Pancreas (tissue), 10 donors: Measurements from ENCODE around the gene ROBO4. TPM values are rescaled to one million over a fixed set of nuclear protein-coding genes. Genes with fewer than 3 reads are reported as not detected.

Experiments used
- ATAC-seq, 4 donors: fragments of 200-7000 bp; cut with Tn5 transposase; one replicate each; pipeline versions ENCODE4 v1.8.0 to v1.9.1; 2020; ENCODE audit warnings: mild to moderate bottlenecking in 4 of 4, moderate library complexity in 4 of 4
- DNase-seq, 6 donors: peaks; one replicate each; pipeline ENCODE4 v3.0.0-alpha.2; 2020
- FAIRE-seq: peaks from 2 replicates; lab custom pipeline; 2012; peaks lifted over from hg19 to GRCh38; lab: Jason Lieb, UNC
- H3K27ac ChIP-seq, 4 donors: fragments of 200-600 bp; sonication (generic); 1 replicate in 3 of 4; 2 replicates in 1 of 4; pipeline versions ENCODE4 v1.5.0 to v1.8.0; 2020
- H3K27me3 ChIP-seq, 4 donors: fragments of 200-600 bp; one replicate each; pipeline ENCODE4 v1.8.0; 2021
- H3K36me3 ChIP-seq, 3 donors: fragments of 200-600 bp; sonication (generic) in 1 of 3; one replicate each; pipeline versions ENCODE4 v1.5.0 to v1.8.0; 2020 to 2021
- H3K4me1 ChIP-seq, 3 donors: fragments of 200-600 bp; one replicate each; pipeline ENCODE4 v1.8.0; 2021
- H3K4me3 ChIP-seq, 4 donors: fragments of 200-600 bp; sonication (generic) in 2 of 4; one replicate each; pipeline versions ENCODE4 v1.5.0 to v1.8.0; 2020 to 2021
- H3K9me3 ChIP-seq, 4 donors: fragments of 200-600 bp; one replicate each; pipeline ENCODE4 v1.8.0; 2021
- CTCF ChIP-seq, 4 donors: fragments of 200-600 bp; sonication (generic) in 3 of 4; IDR thresholded peaks; one replicate each; pipeline versions ENCODE4 v1.5.0 to v1.8.0; 2021; ENCODE audit warnings: antibody characterized with exemption in 4 of 4
- WGBS, 2 donors: extraction: QIAGEN DNeasy Blood & Tissue Kit; methylation state at CpG; one replicate each; pipeline ENCODE4 v1.1.7; 2013; 5-methylcytosine and 5-hydroxymethylcytosine counted together
- intact Hi-C, 3 donors: fragments of 100-400 bp; cut with DNase I; formaldehyde crosslinking; loops; one replicate each; pipeline versions ENCODE4 v1.11.1 to v1.14.2; 2022
- polyA plus RNA-seq, 2 donors: library from polyadenylated mRNA; stranded (reverse); fragments of 200-250 nt; gene quantifications; one replicate each; pipeline ENCODE4 v1.2.3, GENCODE V29; 2013
- total RNA-seq, 6 donors: library from RNA; stranded (reverse); fragmentation: NEBNext Ultra II Directional in 4 of 6; extraction: Animal tissue kit (Norgen Biotek cat#: 25700) in 4 of 6; gene quantifications; one replicate each; pipeline versions ENCODE4 v1.2.1 to v1.2.4, GENCODE V29; 2021 to 2023
- donor health status: healthy with polysubstance abuse.
- donor health status: DM: no; HTN: no; CAD: no; lungs with moderate emphysema.
- donor health status: DM: no; HTN: no; CAD: no.
- donor health status: control.
- donor health status: control.
- donor health status: Bipolar disorder and iron deficiency.
- donor health status: DM: yes; HTN: yes; CAD: no.
- donor health status: DM: no; HTN: no; CAD: no.
- donor health status: DM: no; HTN: no; CAD: no.
- donor health status: DM: yes; HTN: yes; CAD: no.

ROBO4 gene
- total and polyA plus RNA-seq, 8 donors: 2.3 to 9.8 (median 3.8) TPM

- Histone ChIP-seq H3K4me1 (peaks cover 0 to 5% (median 0%) of the 10 kb centered on the region in 3 donors), H3K9me3 (no peaks in the 10 kb centered on the region), H3K4me3 (peak overlapping the region in 3 of 4 donors; percentile 42 to 79 (median 47)), H3K27me3 (no peaks in the 10 kb centered on the region), H3K27ac (peak overlapping the region in 2 of 4 donors; percentile 71 to 81), H3K36me3 (no peaks in the 10 kb centered on the region)
- WGBS, 2 donors: 33 to 35% methylated on average over 30 of the region's 30 CpGs
- no peak for FAIRE-seq
- TF ChIP-seq CTCF (IDR thresholded peaks at IDR 0.05): no peak
- intact Hi-C loops: no loop called here
- no peak for DNase-seq
- ATAC-seq: no peak
Observed at GRCh38 chr11:124876818-124877630, 20.6 kb downstream of the ROBO4 start.

GRCh38 chr11:124875943-124876817, 21.5 kb downstream of the ROBO4 start:
- Histone ChIP-seq H3K9me3 (no peaks in the 10 kb centered on the region), H3K36me3 (no peaks in the 10 kb centered on the region), H3K4me3 (peak overlapping the region; percentile 35 to 79 (median 44)), H3K4me1 (peaks cover 0 to 5% (median 0%) of the 10 kb centered on the region in 3 donors), H3K27ac (peak overlapping the region; percentile 55 to 81 (median 72)), H3K27me3 (no peaks in the 10 kb centered on the region)
- 1 to 2% methylated on average over 63 to 69 of the region's 69 CpGs for WGBS, 2 donors
- peak; percentile 48 to 69 (median 58) for TF ChIP-seq CTCF (IDR thresholded peaks at IDR 0.05)
- intact Hi-C loops: no loop called here
- peak; percentile 74 to 92 (median 83) for DNase-seq
- ATAC-seq: peak; percentile 97
- FAIRE-seq: no peak

- WGBS, 2 donors: 48 to 51% methylated on average over 3 of the region's 3 CpGs
- FAIRE-seq (no peak), ATAC-seq (no peak), DNase-seq (no peak)
- no peaks in the 10 kb centered on the region for H3K36me3 ChIP-seq
- peak overlapping the region in 1 of 4 donors; percentile 79 for H3K4me3 ChIP-seq
- peaks cover 0 to 5% (median 0%) of the 10 kb centered on the region in 3 donors for H3K4me1 ChIP-seq
- intact Hi-C loops: no loop called here
- TF ChIP-seq CTCF (IDR thresholded peaks at IDR 0.05): no peak
- no peaks in the 10 kb centered on the region for H3K27me3 ChIP-seq
- no peak overlapping the region for H3K27ac ChIP-seq
- no peaks in the 10 kb centered on the region for H3K9me3 ChIP-seq
Observed at GRCh38 chr11:124875401-124875800, 22.3 kb downstream of the ROBO4 start.

- no peak for TF ChIP-seq CTCF (IDR thresholded peaks at IDR 0.05)
- Histone ChIP-seq H3K36me3 (no peaks in the 10 kb centered on the region), H3K4me3 (no peak overlapping the region), H3K4me1 (peaks cover 0 to 5% (median 0%) of the 10 kb centered on the region in 3 donors), H3K27ac (no peak overlapping the region), H3K9me3 (no peaks in the 10 kb centered on the region), H3K27me3 (peaks cover 0 to 4% (median 0%) of the 10 kb centered on the region in 4 donors)
- ATAC-seq: no peak
- DNase-seq: peak in 1 of 6 donors; percentile 46
- 90 to 93% methylated on average over 7 of the region's 7 CpGs for WGBS, 2 donors
- intact Hi-C loops: no loop called here
- no peak for FAIRE-seq
Observed at GRCh38 chr11:124874571-124875255, 23.0 kb downstream of the ROBO4 start.
